OCI-LY3 (cell line): Measurements from ENCODE around the gene SLC39A3.

Experiments used
- EZH2phosphoT487 ChIP-seq: fragments of 200-600 bp; shearing (Covaris generic); IDR thresholded peaks from 2 replicates; pipeline ENCODE4 v1.6.1; 2018; ENCODE audit warnings: antibody characterized with exemption, mixed run types, low read depth
- TF ChIP-seq, protein P1 (sequence below): fragments of 200-600, 300-600 bp; sonication (generic); IDR thresholded peaks from 2 replicates; pipeline ENCODE4 v1.5.1; 2014; ENCODE audit warnings: antibody characterized with exemption, low read length, low read depth

DNA sequence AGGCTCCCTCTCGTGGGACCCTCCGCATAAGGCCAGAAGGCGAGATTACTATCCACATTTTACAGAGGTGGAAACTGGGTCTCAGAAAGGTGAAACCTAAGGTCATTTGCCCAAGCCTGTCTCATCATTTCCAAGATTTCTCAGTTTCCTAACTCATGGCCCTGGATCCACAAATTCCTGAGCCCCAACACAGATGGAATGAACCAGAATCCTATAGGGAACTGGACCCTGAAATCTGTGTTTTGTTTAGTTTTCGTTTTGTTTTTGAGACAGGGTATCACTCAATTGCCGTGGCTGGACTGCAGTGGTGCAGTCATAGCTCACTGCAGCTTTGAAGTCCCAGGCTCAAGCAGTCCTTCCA is 36.8 kb downstream of the SLC39A3 start:
- TF ChIP-seq, protein P1, sequence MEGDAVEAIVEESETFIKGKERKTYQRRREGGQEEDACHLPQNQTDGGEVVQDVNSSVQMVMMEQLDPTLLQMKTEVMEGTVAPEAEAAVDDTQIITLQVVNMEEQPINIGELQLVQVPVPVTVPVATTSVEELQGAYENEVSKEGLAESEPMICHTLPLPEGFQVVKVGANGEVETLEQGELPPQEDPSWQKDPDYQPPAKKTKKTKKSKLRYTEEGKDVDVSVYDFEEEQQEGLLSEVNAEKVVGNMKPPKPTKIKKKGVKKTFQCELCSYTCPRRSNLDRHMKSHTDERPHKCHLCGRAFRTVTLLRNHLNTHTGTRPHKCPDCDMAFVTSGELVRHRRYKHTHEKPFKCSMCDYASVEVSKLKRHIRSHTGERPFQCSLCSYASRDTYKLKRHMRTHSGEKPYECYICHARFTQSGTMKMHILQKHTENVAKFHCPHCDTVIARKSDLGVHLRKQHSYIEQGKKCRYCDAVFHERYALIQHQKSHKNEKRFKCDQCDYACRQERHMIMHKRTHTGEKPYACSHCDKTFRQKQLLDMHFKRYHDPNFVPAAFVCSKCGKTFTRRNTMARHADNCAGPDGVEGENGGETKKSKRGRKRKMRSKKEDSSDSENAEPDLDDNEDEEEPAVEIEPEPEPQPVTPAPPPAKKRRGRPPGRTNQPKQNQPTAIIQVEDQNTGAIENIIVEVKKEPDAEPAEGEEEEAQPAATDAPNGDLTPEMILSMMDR: no peak
- no peak for TF ChIP-seq EZH2phosphoT487
